Stimulated activated CD8-positive, alpha-beta memory T cell treated with anti-CD3 and anti-CD28 coated beads, Interleukin-4, amount 100 ng/mL, for 1 hour (primary cell): ENCODE results near the gene RNF130.
"Not testable (repeated sequence)": the region's sequence is repeated elsewhere in the genome, so short reads cannot be mapped to it uniquely, and the experiment has no call there.

Experiments
- DNase-seq, 2 donors: peaks; one replicate each; pipeline ENCODE4 v3.0.0-alpha.2; 2020; ENCODE audit warnings: low read depth in 2 of 2, low spot score in 1 of 2

The RNF130 gene

DNA sequence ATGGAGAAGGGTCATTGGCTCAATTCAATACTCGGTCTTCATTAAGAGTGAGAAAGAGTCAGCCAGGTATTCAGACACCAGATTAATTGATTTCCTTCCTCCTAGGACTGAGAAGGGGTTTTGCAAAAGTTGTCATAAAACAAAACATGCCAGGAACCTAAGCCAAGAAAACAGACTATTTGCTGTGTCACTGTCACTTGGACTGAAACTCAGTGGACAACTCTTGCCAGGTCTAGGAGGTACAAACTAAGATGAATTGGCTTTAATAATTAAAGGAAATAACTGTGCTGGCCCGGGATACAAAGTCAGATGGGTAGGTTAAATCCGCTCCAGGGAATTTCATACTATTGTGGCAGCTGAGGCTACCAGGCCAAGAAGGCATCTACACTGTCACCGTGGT, 92.8 kb downstream of the RNF130 start:
- no peak for DNase-seq

DNA sequence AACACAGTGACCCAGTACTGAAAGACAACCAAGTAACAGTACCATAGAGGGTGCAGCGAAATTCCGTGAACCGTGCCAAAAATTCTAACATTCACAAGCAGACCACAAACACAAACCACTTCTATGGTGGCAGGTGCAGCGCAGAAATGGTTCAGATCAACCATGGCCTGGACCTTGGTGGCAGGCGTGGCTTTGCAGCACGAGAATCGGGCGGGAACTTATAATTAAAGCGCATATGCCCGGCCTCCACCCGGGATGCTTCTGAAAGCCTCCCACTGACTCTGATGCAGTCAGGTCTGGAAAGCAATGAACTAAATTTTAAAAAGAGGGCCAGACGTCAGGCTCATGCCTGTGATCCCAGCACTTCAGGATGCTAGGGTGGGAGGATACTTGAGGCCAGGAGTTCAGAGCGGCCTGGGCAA, 95.8 kb downstream of the RNF130 start:
- DNase-seq, result no peak

DNA sequence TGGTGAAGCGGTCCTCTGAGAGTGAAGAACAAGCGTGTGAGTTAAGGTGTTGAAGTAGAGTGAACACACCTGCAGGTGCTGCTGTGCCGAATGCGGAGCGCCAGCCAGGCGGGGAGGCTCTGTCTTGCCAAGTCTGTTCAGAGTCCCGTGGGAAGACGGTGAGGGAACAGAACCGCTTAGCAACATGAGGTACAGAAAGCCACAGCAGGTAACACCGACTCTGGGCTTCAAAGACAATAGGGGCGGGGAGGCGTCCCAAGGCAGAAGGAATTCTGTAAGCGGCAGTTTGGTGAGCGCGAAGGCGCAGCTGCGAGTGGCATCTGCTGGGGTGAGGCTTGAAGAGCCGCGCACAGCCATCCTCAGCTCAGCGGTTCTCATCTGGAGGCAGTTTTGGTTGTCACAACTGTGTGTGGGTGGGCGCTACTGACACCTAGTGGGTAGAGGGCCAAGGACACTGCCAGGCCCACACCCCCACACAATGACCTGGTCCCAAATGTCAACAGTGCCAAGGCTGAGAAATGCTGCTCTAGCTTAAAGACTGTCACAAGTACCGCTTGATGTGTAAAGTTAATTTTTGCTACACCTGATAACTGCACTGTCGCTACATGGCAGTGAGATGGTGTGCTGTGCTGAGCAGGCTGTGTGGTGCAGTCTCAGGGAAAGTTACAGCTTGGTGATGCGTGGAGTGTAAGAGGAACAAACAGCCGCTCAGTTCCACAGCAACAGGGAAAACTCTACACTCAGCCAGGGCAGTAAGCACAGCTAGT, 96.4 kb downstream of the RNF130 start:
- DNase-seq, result no peak

DNA sequence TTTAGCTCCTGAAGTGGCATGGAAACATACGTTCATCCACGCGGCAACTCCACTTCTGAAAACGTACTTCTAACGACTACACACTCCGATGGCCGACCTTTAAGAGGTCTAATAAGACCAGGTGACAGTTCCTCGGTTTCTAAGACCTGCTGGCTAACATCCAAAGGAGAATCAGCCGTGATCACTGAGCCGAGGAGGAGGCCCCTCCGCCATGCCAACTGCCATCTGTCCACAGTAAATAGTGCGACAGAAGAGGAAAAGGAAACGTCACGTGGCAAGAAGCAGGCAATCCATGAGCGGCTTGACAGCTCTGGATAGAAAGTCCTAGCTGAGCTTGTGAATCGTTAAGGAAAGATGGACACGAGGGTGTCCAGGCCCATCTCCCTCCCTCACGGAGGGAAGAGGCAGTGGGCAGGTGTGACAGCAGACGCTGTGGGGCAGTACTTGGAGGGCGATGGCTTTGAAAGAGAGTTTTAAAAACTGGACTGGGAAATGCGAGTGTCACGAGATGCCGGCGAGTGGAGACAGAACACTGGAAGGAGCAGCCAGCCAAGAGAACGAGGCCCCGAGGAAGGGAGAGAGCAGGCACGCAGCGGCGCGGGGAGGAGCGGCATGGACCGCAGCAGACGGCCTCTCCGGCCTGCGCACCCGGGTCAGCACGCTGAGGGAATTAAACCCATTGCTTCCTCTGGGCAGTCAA, 97.2 kb downstream of the RNF130 start:
- DNase-seq, result no peak

DNA sequence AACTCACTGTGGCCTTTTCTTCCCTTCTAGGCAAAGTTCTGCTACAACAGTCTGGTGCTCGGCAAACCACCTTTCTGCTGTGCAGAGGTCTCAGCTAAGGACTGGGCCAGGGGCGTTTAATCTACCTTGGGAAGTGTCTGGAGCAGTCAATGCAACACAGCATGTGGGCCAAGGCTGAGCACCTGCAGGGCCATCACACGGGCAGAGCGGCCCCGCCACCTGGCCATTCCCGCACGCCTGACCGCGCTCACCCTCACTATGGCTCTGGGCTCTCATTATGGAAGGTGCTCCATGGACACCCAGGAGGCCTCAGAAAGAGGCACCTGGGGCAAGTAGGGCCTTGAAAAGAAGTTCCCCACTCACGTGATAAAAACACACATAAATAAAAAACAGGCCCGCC, 98.2 kb downstream of the RNF130 start:
- DNase-seq, result no peak

DNA sequence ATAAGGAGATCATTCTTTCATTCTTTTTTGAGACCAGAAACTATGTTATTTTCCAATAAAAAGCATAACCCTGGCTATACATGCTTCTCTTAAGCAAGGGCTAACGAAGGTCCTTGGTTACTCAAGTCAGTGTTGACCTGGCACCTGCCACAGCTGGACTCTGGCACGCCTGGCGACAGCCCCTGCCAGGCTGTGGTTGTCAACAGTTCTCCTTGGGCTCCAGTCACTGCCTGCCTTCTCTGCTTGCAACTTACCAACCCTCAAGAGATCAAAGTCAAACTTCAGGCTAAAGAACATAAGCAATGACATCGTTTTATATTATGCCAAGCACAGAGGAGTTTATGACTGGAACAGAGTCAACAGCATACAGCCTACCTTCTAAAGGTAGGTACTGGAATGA, 102.4 kb downstream of the RNF130 start:
- DNase-seq, result no peak

DNA sequence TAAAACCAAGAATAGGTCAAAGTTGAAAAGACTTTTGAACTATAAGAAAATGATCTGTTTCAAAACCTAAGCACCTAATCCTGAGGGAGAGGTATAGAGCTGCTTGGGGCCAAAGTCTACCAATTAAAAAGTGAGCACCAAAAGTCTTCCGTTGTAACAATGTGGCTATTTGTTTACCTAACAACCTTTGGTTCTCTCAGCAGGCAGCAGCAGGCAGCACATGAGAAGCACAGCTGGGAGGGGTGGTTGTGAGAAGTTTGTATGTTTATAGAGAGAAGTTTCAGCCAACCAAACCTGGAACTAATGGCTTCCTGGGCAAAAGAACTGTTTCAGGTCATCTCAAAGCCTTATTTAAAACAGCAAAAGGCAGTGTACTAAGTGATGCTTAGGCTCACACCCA, 104.1 kb downstream of the RNF130 start:
- DNase-seq, result no peak

DNA sequence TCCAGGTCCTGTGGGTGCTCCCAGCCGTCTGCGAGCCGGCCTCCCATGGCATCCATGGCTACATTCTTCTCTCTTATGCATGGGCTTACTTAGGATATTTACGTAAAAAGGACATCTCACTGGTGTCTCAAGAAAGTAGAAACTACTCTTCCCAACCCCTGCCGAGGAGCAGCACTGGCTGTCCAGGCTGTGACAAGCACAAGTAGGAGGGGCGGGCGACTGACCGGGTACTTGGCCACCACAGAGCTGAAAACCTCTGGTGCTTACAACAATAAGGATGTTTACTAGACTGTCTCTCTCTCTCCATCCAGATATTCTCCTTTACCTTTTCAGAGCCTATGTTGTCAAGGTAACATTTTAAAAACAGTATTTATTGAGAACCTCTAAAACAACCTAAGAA, 107.5 kb downstream of the RNF130 start:
- no peak for DNase-seq

DNA sequence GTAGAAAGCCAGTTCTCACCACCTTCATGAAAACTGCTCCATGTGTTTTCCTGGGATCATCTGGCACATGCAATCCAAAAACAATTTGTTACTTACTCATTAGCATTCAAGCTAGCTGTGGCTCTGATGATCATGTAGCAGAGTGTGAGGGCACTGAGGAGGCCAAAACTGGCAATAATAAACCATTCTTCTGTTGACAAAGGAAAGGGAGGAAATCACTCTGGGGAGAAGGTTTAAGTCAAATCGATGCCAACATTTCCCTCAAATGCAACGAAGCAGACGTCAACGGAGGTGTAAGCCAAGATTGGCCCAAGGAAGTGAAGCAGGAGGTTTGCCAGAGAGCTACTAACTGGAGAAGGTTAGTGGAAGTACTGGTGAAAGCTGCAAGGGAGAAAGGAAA, 108.2 kb downstream of the RNF130 start:
- no peak for DNase-seq

DNA sequence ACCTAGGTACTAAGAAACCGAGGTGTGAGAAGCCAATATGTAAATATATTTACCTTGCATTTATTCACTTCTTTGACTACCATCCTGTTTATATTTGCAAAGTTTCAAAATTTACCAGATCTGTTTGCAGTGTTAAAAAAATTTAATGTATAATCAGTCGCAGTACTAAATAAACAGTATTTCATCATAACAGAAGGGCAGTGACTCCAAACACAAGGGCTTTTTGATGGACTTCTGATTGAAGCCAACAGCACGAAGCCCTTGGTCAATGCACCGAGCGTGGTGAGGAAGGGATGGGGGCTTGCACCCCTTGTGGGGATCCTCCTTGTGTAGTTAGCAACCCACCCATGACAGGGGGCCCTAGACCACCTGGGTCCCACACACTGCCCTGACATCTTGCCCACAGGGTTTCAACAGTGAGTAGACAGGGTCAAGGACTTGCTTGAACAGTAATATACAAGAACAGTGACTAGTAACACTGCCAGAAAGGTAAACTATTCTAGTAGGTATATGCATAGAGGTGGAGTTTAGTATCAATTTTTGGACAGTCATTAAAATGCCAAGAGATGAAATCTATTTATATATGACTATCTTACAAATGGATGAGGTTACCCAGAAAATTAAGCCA, 111.2 kb downstream of the RNF130 start:
- DNase-seq, result no peak

DNA sequence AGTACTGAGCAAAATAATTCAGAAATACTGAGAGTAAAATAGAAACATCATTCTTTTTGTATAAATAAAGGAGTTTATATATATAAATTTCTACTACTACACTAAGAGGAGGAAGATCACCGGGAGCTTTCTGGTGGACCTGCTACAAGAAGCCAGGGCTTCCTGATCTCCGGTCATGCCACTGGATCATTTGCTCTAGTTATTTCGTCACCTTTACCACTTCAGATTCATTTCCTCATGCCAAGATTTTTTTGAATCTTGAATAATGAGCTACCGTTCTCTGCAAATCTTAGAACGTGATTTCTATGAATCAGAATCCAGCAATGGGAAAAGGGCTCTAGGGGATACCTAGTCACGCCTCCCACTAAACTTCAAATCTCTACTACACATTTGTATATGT, 111.9 kb downstream of the RNF130 start:
- DNase-seq, result no peak

DNA sequence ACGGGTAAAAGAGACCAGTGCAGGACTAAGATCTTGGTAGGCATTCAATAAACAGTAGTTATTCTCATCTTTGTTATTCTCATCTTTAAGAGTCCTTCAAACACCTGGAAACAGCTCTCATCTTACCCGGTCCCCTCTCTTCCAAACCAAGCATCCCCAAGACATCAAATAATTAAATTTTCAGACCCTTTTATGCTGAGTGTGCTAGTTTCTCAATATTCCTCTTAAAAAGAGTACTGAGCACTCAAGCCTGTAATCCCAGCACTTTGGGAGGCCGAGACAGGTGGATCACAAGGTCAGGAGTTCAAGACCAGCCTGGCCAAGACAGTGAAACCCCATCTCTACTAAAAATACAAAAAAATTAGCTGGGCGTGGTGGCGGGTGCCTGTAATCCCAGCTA, 112.4 kb downstream of the RNF130 start:
- DNase-seq, result not testable (repeated sequence)

DNA sequence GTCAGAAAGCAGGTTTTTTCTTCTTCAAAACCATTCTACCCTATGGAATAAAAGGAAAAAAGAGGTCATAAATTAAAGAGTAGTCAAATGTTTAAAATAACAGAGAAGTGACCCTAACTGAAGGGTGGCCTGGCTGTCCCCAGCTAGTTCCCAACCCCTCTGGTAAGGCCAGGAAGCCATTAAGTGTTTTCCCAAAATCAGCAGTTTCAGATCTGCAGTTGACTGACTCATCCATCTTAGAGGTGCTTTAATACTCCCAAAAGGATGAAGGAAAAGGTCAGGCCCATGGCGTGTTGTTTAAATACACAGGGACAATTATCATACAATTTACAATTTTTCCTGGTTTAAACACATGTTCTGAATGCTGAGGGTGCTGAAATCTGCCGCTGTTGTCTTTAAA, 115.9 kb downstream of the RNF130 start:
- no peak for DNase-seq

DNA sequence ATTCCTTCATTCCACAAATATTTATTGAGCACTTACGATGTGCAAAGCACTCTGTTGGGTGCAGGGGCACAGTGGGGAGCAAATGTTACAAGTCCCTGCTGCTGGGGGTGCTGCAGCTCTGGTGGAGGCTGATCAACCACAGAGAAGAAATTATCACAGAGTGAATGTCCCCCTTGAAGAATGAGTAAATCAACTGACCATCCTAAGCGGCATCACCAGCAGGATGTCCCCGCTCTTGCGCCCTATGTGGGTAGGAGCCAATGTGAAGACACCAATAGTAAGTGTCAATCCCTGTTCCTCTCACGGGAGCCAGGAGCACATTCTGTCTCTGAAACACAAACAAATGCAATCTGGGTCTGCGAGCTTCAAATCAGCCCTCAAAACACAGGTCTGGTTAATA, 116.5 kb downstream of the RNF130 start:
- no peak for DNase-seq

DNA sequence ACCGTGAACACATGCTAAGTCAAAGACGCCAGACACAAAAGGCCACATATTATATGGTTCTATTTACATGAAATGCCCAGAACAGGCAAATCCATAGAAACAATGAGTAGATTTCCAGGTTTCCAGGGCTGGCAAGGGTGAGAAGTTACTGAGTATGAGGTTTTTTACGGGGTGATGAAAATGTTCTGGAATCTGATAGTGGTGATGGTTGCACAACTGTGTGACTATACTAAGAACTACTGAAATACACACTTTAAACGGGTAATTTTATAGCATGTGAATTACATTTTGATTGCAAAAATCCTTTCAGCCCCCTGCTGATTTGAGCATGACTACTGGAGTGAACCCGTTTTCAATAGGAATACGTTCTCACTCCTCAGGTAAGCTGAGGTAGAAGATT, 117.1 kb downstream of the RNF130 start:
- DNase-seq, result no peak

DNA sequence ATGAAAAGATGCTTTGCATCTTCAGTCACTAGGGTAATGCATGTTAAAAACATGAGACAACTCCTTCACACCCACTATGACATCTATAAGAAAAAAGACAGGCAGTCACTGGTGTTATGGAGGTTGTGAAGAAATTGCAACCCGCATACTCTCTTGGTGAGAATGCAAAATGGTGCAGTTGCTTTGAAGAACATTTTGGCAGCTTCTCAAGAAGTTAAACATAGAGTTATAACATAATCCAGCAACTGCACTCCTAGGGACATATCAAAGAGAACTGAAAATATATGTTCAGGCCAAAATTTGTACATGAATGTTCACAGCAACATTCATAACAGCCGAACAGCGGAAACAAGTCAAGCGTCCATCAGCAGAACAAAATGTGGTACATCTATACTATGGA, 117.6 kb downstream of the RNF130 start:
- no peak for DNase-seq

DNA sequence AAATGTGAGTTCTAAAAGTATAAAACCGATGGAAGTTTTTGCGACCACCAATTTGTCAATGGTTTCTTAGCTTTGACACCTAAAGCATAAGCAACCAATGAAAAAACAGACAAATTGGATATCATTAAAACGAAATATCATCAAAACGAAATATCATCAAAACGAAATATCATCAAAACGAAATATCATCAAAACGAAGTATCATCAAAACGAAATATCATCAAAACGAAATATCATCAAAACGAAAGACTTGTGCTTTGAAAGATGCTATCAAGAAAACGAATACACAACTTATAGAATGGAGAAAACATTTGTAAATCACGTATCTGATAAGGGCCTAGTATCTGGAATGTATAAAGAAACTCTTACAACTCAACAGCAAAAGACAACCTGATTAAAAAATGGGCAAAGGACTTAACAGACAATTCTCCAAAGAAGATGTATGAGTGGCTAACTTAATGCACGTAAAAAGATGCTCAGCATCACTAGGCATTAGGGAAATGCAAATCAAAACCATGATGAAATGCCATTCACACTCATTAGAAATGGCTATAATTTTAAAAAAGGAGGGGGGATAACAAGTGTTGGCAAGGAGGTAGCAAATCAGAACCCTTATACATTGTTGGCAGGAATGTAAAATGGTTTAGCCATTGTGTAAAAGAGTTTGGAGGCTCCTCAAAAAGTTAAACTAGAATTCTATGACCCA, 134.4 kb downstream of the RNF130 start:
- DNase-seq, result no peak

DNA sequence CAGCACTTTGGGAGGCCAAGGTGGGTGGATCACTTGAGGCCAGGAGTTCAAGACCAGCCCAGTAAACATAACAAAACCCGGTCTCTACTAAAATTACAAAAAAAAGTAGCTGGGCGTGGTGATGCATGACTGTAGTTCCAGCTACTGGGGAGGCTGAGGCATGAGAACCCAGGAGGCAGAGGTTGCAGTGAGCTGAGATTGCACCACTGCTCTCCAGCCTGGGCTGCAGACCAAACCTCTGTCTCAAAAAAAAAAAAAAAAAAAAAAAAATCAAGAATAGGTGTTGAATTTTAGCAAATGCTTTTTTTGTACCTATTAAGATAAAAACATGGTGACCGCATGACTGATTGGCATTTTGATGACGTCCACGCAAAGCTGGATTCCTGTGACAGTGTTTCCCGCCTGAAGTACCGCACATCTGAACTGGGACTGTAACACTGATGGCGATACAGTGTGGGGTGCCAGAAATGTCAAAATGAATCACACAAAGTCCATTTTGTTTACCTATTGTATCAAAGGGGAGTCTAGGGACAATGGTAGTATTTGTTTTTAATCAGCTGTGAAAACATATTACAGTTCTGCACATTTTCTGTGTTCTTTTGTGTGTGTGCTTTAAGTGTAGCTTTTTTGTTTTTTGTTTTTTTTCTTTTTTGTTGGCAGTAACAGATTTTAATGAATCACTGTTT, 140.6 kb downstream of the RNF130 start:
- DNase-seq, result no peak

DNA sequence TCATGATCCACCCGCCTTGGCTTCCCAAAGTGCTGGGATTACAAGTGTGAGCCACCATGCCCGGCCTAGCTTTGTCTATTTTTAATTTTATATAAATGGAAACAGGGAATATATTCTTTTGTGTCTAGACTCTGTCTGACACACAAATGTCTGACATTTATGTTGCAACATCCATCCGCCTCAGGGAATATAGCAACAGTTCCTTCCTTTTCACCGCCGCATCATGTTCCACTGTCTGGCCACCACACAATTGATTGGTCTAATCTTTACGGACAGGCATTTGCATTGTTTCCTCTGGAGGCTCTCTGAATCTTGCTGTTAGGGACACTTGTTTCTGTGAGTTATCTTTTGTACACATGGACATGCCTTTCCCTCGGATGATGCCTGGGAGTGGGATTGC, 143.7 kb downstream of the RNF130 start:
- no peak for DNase-seq

DNA sequence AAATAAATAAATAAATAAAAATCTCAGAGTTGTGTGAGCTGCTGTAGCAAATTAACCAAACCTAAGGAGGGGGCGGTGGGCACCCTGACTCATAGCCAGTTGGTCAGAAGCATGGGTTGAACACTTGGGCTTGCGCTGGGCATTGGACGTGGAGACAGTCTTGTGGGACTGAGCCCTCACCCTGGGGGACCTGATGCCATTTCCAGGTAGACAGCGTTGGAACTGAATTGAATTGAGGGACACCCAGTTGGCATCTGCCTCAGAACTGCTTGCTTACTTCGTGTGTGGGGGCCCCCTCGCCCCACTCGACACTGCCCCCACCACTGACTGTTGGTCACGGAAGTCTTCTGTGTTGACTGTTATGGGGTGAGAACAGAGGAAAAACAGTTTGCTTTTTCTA, 144.9 kb downstream of the RNF130 start:
- DNase-seq, result no peak

DNA sequence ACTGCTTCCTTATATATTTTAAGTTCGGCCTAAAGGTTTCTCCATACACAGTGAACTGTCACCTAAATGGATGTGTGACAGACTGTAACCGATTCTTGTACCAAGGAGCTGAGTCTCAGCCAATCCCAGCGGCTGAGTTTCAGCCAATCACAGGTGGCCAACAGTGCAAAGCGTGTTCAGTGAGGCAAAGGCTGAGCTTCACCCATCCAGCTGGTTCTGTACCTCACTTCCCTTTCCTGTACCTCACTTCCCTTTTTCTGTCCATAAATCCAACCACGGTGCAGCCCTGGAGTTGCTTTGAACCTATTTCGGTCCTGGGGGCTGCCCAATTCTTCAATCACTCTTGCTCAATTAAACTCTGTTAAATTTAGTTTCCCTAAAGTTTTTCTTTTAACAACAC, 148.1 kb downstream of the RNF130 start:
- DNase-seq, result no peak
